Dermis microvascular lymphatic vessel endothelial cell (primary cell): ENCODE data around the gene PPP1R2B. TPM values are rescaled to one million over a fixed set of nuclear protein-coding genes. Genes with fewer than 3 reads are reported as not detected.

ENCODE experiments used
- DNase-seq, 2 donors: peaks; one replicate each; pipeline versions ENCODE4 v3.0.0 to v3.0.0-alpha.2; 2010; ENCODE audit warnings: low read depth in 2 of 2
- total RNA-seq: library from RNA; depleted of rRNA; stranded (reverse); fragments of >200 nt; gene quantifications from 2 replicates; pipeline ENCODE4 v1.2.1, GENCODE V29; 2014

PPP1R2B gene
- total RNA-seq, 1 donor from 2014 or later: 0.13 TPM

GRCh38 chr5:156871212-156871611 lies 21.1 kb downstream of the PPP1R2B start:
- DNase-seq: no peak

- DNase-seq: no peak
Measured at GRCh38 chr5:156879665-156880285, 29.7 kb downstream of the PPP1R2B start.

- no peak for DNase-seq
Measured at GRCh38 chr5:156883316-156883875, 33.3 kb downstream of the PPP1R2B start.

- DNase-seq: no peak
Measured at GRCh38 chr5:156888520-156888919, 38.4 kb downstream of the PPP1R2B start.

GRCh38 chr5:156892223-156892622 lies 42.1 kb downstream of the PPP1R2B start:
- no peak for DNase-seq

DNA sequence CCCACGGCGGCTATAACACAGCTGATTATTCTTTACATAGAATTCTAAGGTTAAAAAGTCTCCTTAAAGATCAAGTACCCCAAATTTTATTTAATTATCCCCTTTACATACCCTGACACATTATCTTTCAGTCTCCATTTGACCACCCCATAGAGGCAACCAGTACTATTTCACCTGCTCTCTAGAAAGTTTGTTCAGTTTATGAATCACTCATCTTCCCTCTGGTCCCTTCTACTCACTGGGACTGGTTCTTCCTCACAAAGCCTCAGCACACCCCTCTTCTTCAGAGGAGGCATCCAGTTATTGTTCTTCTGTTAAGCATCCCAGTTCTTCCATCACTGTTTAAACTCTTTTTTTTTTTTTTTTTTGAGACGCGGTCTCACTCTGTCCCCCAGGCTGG lies 42.8 kb downstream of the PPP1R2B start:
- no peak for DNase-seq

- no peak for DNase-seq
Measured at GRCh38 chr5:156893517-156893916, 43.4 kb downstream of the PPP1R2B start.

GRCh38 chr5:156896546-156896945 lies 46.5 kb downstream of the PPP1R2B start:
- DNase-seq: no peak

Other genes with a start within 250 kb of the PPP1R2B start
- gene TIMD4, start 112.9 kb downstream of the PPP1R2B start, total RNA-seq: not detected in 2 replicates
- gene HAVCR1, start 208.8 kb downstream of the PPP1R2B start, total RNA-seq: not detected in 2 replicates